WTC11 (cell line): ENCODE results near the gene TTLL10. TPM values are rescaled to one million over a fixed set of nuclear protein-coding genes. Genes with fewer than 3 reads are reported as not detected.

ENCODE experiments used
- ATAC-seq: fragments of 200-7000 bp; cut with Tn5 transposase; 2 replicates; pipeline ENCODE4 v1.10.0; 2021; ENCODE audit warnings: mild to moderate bottlenecking, moderate library complexity
- CTCF ChIA-PET: fragments of 300-600 bp; sonication (Branson Sonifier 250); formaldehyde crosslinking; loops from one replicate; lab custom pipeline; 2021; ENCODE audit warnings: antibody characterized with exemption; lab: Charles Lee
- POLR2A ChIA-PET: fragments of 350-600 bp; sonication (Branson Sonifier 250); formaldehyde crosslinking; loops from one replicate; lab custom pipeline; 2021; ENCODE audit warnings: antibody characterized with exemption; lab: Charles Lee
- DNase-seq: peaks from one replicate; pipeline ENCODE4 v3.0.0; 2021; ENCODE audit warnings: low spot score
- H3K27ac Mint-ChIP-seq: 2 replicates; pipeline ENCODE4 v1.8.0; 2021; ENCODE audit warnings: mixed read lengths
- H3K27me3 Mint-ChIP-seq: 2 replicates; pipeline ENCODE4 v1.8.0; 2021; ENCODE audit warnings: low read depth, mild to moderate bottlenecking, moderate library complexity, mixed read lengths
- H3K36me3 Mint-ChIP-seq: 2 replicates; pipeline ENCODE4 v1.8.0; 2021; ENCODE audit warnings: mixed read lengths
- H3K4me1 Mint-ChIP-seq: 2 replicates; pipeline ENCODE4 v1.8.0; 2022; ENCODE audit warnings: mixed read lengths
- H3K4me3 Mint-ChIP-seq: 2 replicates; pipeline ENCODE4 v1.8.0; 2021; ENCODE audit warnings: mild to moderate bottlenecking, moderate library complexity, mixed read lengths
- H3K9me3 Mint-ChIP-seq: 2 replicates; pipeline ENCODE4 v1.8.0; 2021; ENCODE audit warnings: mixed read lengths
- ELF4 ChIP-seq: sonication (generic); formaldehyde crosslinking; IDR thresholded peaks from 2 replicates; pipeline ENCODE4 v1.8.1; 2022; ENCODE audit warnings: low read depth, mild to moderate bottlenecking, moderate library complexity, missing genetic modification reagents
- EMX1 ChIP-seq: fragments of 250-450 bp; sonication (Bioruptor Pico); IDR thresholded peaks from 2 replicates; pipeline ENCODE4 v1.8.0; 2021; ENCODE audit warnings: mild to moderate bottlenecking
- FOXJ3 ChIP-seq: sonication (generic); formaldehyde crosslinking; IDR thresholded peaks from 2 replicates; pipeline ENCODE4 v1.9.0; 2021; ENCODE audit warnings: missing genetic modification reagents, mild to moderate bottlenecking, borderline replicate concordance
- GRHL2 ChIP-seq: fragments of 250-450 bp; sonication (Bioruptor Pico); IDR thresholded peaks from 2 replicates; pipeline ENCODE4 v1.8.0; 2022; ENCODE audit warnings: mild to moderate bottlenecking, moderate library complexity; ENCODE audit not compliant: insufficient replicate concordance, severe bottlenecking
- HMGA2 ChIP-seq: fragments of 250-450 bp; sonication (Bioruptor Pico); IDR thresholded peaks from 2 replicates; pipeline ENCODE4 v1.4.0; 2021; ENCODE audit warnings: mild to moderate bottlenecking, moderate library complexity
- IRF2 ChIP-seq: sonication (generic); formaldehyde crosslinking; IDR thresholded peaks from 2 replicates; pipeline ENCODE4 v1.8.0; 2022; ENCODE audit warnings: low read depth, missing genetic modification reagents, borderline replicate concordance
- JAZF1 ChIP-seq: fragments of 250-450 bp; sonication (Bioruptor Pico); IDR thresholded peaks from 2 replicates; pipeline ENCODE4 v1.9.0; 2021; ENCODE audit warnings: moderate library complexity, mild to moderate bottlenecking, inconsistent platforms
- NFE2L1 ChIP-seq: sonication (generic); formaldehyde crosslinking; IDR thresholded peaks from 2 replicates; pipeline ENCODE4 v1.8.1; 2023; ENCODE audit warnings: missing genetic modification reagents
- TEAD1 ChIP-seq: sonication (generic); formaldehyde crosslinking; IDR thresholded peaks from 2 replicates; pipeline ENCODE4 v1.8.0; 2022; ENCODE audit warnings: mild to moderate bottlenecking, missing genetic modification reagents
- TP53 ChIP-seq: sonication (generic); formaldehyde crosslinking; IDR thresholded peaks from 2 replicates; pipeline ENCODE4 v1.8.1; 2023; ENCODE audit warnings: mild to moderate bottlenecking, missing genetic modification reagents
- ZNF219 ChIP-seq: sonication (generic); formaldehyde crosslinking; IDR thresholded peaks from 2 replicates; pipeline ENCODE4 v1.8.0; 2023; ENCODE audit warnings: missing genetic modification reagents, mild to moderate bottlenecking, borderline replicate concordance
- ZNF396 ChIP-seq: fragments of 250-450 bp; sonication (Bioruptor Pico); IDR thresholded peaks from 2 replicates; pipeline ENCODE4 v1.8.0; 2021; ENCODE audit warnings: mild to moderate bottlenecking, moderate library complexity, borderline replicate concordance
- ZNF423 ChIP-seq: fragments of 250-450 bp; sonication (Bioruptor Pico); IDR thresholded peaks from 2 replicates; pipeline ENCODE4 v2.1.2; 2022; ENCODE audit warnings: mild to moderate bottlenecking, moderate library complexity
- total RNA-seq: library from RNA; stranded (reverse); gene quantifications from 3 replicates; pipeline ENCODE4 v1.2.3, GENCODE V29; 2021
- TF ChIP-seq, protein P1 (sequence below): sonication (generic); formaldehyde crosslinking; IDR thresholded peaks from 2 replicates; pipeline ENCODE4 v1.8.0; 2022; ENCODE audit warnings: mild to moderate bottlenecking, missing genetic modification reagents
- TF ChIP-seq, protein P2 (sequence below): sonication (generic); formaldehyde crosslinking; IDR thresholded peaks from 2 replicates; pipeline ENCODE4 v1.8.1; 2023; ENCODE audit warnings: mild to moderate bottlenecking, missing genetic modification reagents, moderate library complexity
- TF ChIP-seq, protein P3 (sequence below): sonication (generic); formaldehyde crosslinking; IDR thresholded peaks from 2 replicates; pipeline ENCODE4 v1.8.0; 2022; ENCODE audit warnings: mild to moderate bottlenecking, missing genetic modification reagents
- TF ChIP-seq, protein P4 (sequence below): fragments of 250-450 bp; sonication (Bioruptor Pico); IDR thresholded peaks from 2 replicates; pipeline ENCODE4 v1.9.0; 2021; ENCODE audit warnings: mild to moderate bottlenecking, borderline replicate concordance
- TF ChIP-seq, protein P5 (sequence below): fragments of 200-600 bp; IDR thresholded peaks from 2 replicates; pipeline ENCODE4 v1.8.0; 2022; ENCODE audit warnings: antibody characterized with exemption
- TF ChIP-seq, protein P6 (sequence below): sonication (generic); formaldehyde crosslinking; IDR thresholded peaks from 2 replicates; pipeline ENCODE4 v1.8.1; 2023; ENCODE audit warnings: mild to moderate bottlenecking, moderate library complexity, missing genetic modification reagents

The TTLL10 gene
- total RNA-seq, 1 experiment from 2014 or later: 1.1 TPM

DNA sequence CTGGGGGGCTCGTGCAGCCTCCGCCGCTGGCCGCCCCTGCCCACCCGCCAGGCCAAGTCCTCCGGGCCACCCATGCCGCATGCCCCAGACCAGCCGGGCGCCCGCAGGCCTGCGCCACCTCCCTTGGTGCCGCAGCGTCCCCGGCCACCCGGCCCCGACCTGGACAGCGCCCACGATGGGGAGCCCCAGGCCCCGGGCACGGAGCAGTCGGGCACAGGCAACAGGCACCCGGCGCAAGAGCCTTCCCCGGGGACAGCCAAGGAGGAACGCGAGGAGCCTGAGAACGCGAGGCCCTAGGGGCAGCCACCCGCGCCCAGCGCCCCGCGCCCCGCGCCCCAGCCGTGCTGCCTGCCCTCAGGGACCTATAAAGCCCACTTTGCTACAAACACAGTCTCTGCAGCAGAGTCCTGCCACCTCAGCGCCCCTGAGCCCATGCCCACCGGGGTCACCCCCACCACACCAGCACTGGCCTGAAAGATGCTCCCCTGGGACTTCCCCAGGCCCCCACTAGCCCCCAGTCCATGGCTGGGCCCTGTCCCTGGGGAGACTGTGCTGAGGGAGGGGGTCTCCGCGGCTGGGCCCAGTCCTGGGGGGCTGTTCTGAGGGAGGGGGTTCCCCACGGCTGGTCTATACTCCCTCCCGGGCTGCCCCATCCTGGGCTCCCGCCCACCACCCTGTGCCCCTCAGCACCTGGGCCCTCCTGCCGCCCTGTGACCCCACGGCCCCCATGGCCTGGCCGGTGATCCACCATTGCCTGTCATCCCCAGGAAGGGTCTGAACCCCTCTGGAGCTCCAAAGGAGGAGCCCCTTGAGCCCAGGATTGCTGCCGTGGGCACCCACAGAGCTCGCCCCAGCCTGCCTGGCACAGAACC lies 24.1 kb downstream of the TTLL10 start:
- H3K36me3 Mint-ChIP-seq: peaks cover 10% of the 10 kb centered on the region
- POLR2A ChIA-PET: no interaction called here
- H3K4me3 Mint-ChIP-seq: no peak overlapping the region
- H3K27me3 Mint-ChIP-seq: peaks cover 19% of the 10 kb centered on the region
- peaks cover 19% of the 10 kb centered on the region for H3K9me3 Mint-ChIP-seq
- ATAC-seq: no peak
- DNase-seq: peak; percentile 10
- no peak overlapping the region for H3K27ac Mint-ChIP-seq
- TF ChIP-seq TP53 (CRISPR knock-in tag) (no peak), GRHL2 (CRISPR knock-in tag) (no peak)
- TF ChIP-seq, all 79 proteins: peak for 0
- CTCF ChIA-PET: no interaction called here
- H3K4me1 Mint-ChIP-seq: peaks cover 3% of the 10 kb centered on the region; the same call in 1 of the 2 replicates

DNA sequence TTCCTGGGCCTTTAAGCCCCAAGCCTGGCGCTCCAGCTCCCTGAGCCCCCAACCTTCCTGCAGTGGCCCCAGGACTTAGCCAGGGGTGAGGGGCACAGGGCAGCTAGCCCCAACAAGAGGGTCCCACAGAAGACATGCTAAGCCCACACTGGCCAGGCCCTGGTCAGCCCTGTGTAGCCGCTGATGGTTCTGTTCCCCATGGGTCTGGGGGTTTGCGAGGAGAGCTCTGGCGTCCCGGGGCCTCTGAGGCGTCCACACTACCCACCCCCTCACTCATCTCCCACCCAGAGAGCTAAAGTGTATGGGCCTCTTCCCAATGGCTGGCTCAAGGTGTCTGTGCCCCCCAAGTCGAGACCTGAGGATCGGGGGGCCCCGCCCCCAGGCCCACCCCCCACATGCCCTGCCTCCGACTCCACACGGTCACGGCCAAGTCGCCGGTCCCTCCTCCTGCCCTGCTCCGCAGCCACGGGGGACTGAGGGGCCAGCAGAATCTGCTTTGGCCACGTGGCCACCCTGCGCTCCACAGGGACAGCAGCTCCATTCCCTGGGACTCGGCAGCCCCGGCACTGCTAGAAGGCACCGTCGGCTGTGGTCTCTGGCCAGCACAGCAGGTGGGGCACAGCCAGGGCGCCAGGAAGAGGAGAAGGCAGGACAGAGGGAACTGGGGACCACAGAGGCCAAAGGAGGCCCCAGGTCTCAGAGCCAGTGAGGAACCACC lies 24.9 kb downstream of the TTLL10 start:
- peak; percentile 13 for DNase-seq
- Mint-ChIP-seq H3K9me3 (peaks cover 17% of the 10 kb centered on the region), H3K4me1 (peaks cover 3% of the 10 kb centered on the region; the same call in 1 of the 2 replicates), H3K27me3 (peaks cover 19% of the 10 kb centered on the region), H3K4me3 (no peak overlapping the region), H3K27ac (no peak overlapping the region), H3K36me3 (peaks cover 10% of the 10 kb centered on the region)
- ChIA-PET CTCF (no interaction called here), POLR2A (interaction anchor here (0.6 kb wide), 1 partner anchor 24 kb away, joined by 3 read pairs; no protein-coding TSS in a partner anchor)
- ATAC-seq: no peak
- TF ChIP-seq, protein P1, sequence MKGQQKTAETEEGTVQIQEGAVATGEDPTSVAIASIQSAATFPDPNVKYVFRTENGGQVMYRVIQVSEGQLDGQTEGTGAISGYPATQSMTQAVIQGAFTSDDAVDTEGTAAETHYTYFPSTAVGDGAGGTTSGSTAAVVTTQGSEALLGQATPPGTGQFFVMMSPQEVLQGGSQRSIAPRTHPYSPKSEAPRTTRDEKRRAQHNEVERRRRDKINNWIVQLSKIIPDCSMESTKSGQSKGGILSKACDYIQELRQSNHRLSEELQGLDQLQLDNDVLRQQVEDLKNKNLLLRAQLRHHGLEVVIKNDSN: no peak
- no peak for TF ChIP-seq ZNF396 (CRISPR knock-in tag)
- TF ChIP-seq EMX1 (CRISPR knock-in tag): no peak
- TF ChIP-seq, protein P2, sequence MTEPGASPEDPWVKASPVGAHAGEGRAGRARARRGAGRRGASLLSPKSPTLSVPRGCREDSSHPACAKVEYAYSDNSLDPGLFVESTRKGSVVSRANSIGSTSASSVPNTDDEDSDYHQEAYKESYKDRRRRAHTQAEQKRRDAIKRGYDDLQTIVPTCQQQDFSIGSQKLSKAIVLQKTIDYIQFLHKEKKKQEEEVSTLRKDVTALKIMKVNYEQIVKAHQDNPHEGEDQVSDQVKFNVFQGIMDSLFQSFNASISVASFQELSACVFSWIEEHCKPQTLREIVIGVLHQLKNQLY (CRISPR knock-in tag): no peak
- TF ChIP-seq, protein P3, sequence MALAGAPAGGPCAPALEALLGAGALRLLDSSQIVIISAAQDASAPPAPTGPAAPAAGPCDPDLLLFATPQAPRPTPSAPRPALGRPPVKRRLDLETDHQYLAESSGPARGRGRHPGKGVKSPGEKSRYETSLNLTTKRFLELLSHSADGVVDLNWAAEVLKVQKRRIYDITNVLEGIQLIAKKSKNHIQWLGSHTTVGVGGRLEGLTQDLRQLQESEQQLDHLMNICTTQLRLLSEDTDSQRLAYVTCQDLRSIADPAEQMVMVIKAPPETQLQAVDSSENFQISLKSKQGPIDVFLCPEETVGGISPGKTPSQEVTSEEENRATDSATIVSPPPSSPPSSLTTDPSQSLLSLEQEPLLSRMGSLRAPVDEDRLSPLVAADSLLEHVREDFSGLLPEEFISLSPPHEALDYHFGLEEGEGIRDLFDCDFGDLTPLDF: no peak
- no peak for TF ChIP-seq HMGA2 (CRISPR knock-in tag)
- TF ChIP-seq JAZF1: no peak
- no peak for TF ChIP-seq IRF2 (CRISPR knock-in tag)
- TF ChIP-seq ZNF423 (CRISPR knock-in tag): no peak
- no peak for TF ChIP-seq GRHL2 (CRISPR knock-in tag)
- TF ChIP-seq, protein P4, sequence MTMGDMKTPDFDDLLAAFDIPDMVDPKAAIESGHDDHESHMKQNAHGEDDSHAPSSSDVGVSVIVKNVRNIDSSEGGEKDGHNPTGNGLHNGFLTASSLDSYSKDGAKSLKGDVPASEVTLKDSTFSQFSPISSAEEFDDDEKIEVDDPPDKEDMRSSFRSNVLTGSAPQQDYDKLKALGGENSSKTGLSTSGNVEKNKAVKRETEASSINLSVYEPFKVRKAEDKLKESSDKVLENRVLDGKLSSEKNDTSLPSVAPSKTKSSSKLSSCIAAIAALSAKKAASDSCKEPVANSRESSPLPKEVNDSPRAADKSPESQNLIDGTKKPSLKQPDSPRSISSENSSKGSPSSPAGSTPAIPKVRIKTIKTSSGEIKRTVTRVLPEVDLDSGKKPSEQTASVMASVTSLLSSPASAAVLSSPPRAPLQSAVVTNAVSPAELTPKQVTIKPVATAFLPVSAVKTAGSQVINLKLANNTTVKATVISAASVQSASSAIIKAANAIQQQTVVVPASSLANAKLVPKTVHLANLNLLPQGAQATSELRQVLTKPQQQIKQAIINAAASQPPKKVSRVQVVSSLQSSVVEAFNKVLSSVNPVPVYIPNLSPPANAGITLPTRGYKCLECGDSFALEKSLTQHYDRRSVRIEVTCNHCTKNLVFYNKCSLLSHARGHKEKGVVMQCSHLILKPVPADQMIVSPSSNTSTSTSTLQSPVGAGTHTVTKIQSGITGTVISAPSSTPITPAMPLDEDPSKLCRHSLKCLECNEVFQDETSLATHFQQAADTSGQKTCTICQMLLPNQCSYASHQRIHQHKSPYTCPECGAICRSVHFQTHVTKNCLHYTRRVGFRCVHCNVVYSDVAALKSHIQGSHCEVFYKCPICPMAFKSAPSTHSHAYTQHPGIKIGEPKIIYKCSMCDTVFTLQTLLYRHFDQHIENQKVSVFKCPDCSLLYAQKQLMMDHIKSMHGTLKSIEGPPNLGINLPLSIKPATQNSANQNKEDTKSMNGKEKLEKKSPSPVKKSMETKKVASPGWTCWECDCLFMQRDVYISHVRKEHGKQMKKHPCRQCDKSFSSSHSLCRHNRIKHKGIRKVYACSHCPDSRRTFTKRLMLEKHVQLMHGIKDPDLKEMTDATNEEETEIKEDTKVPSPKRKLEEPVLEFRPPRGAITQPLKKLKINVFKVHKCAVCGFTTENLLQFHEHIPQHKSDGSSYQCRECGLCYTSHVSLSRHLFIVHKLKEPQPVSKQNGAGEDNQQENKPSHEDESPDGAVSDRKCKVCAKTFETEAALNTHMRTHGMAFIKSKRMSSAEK: no peak
- TF ChIP-seq, protein P5, sequence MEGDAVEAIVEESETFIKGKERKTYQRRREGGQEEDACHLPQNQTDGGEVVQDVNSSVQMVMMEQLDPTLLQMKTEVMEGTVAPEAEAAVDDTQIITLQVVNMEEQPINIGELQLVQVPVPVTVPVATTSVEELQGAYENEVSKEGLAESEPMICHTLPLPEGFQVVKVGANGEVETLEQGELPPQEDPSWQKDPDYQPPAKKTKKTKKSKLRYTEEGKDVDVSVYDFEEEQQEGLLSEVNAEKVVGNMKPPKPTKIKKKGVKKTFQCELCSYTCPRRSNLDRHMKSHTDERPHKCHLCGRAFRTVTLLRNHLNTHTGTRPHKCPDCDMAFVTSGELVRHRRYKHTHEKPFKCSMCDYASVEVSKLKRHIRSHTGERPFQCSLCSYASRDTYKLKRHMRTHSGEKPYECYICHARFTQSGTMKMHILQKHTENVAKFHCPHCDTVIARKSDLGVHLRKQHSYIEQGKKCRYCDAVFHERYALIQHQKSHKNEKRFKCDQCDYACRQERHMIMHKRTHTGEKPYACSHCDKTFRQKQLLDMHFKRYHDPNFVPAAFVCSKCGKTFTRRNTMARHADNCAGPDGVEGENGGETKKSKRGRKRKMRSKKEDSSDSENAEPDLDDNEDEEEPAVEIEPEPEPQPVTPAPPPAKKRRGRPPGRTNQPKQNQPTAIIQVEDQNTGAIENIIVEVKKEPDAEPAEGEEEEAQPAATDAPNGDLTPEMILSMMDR: no peak
- no peak for TF ChIP-seq ZNF219
- no peak for TF ChIP-seq FOXJ3 (CRISPR knock-in tag)
- TF ChIP-seq, protein P6, sequence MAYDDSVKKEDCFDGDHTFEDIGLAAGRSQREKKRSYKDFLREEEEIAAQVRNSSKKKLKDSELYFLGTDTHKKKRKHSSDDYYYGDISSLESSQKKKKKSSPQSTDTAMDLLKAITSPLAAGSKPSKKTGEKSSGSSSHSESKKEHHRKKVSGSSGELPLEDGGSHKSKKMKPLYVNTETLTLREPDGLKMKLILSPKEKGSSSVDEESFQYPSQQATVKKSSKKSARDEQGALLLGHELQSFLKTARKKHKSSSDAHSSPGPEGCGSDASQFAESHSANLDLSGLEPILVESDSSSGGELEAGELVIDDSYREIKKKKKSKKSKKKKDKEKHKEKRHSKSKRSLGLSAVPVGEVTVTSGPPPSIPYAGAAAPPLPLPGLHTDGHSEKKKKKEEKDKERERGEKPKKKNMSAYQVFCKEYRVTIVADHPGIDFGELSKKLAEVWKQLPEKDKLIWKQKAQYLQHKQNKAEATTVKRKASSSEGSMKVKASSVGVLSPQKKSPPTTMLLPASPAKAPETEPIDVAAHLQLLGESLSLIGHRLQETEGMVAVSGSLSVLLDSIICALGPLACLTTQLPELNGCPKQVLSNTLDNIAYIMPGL (CRISPR knock-in tag): no peak
- TF ChIP-seq TEAD1 (CRISPR knock-in tag): no peak
- TF ChIP-seq NFE2L1 (CRISPR knock-in tag): no peak
- TF ChIP-seq ELF4 (CRISPR knock-in tag): no peak
